T-helper 17 cell (primary cell): ENCODE measurements around the gene NEU3. TPM values are rescaled to one million over a fixed set of nuclear protein-coding genes. Genes with fewer than 3 reads are reported as not detected.

Experiments
- total RNA-seq, 4 donors: library from RNA in 2 of 4; stranded (reverse) in 2 of 4; gene quantifications; one replicate each; pipeline ENCODE4 v1.2.3 and lab custom pipeline; 2022 to 2026

Gene NEU3
- total RNA-seq, 2 donors from 2014 or later, result 10.7 to 11.3 TPM

Other genes with a start within 250 kb of the NEU3 start
- gene RNF169, start 240.1 kb upstream of the NEU3 start, total RNA-seq, result 10 to 100 TPM; 18.1 to 19.4 TPM
- gene XRRA1, start 39.8 kb upstream of the NEU3 start, total RNA-seq, result 10 to 100 TPM; 10.1 to 16.3 TPM
- gene SPCS2, start 39.7 kb upstream of the NEU3 start, total RNA-seq, result 10 to 100 TPM; 63.7 to 87.0 TPM
- gene OR2AT4, start 107.9 kb downstream of the NEU3 start, total RNA-seq, result not detected
- not detected for gene SLCO2B1, start 162.2 kb downstream of the NEU3 start, total RNA-seq